SK-N-SH (cell line): ENCODE data around the gene TRMT44.

Source experiments
- CTCF ChIP-seq: fragments of 200-600 bp; sonication (generic); IDR thresholded peaks from 2 replicates; pipeline ENCODE4 v1.6.1; 2017; ENCODE audit warnings: antibody characterized with exemption, mild to moderate bottlenecking, moderate library complexity
- EP300 ChIP-seq, 2 experiments: IDR thresholded peaks; 2 replicates each; pipeline versions ENCODE4 v1.4.0 to v1.6.1; 2012; ENCODE audit warnings: borderline replicate concordance in 1 of 2, low read depth in 1 of 2, low read length in 1 of 2
- EZH2phosphoT487 ChIP-seq: fragments of 200-600 bp; sonication (generic); IDR thresholded peaks from 2 replicates; pipeline ENCODE4 v1.6.1; 2017; ENCODE audit warnings: low read depth, mixed run types, mild to moderate bottlenecking, antibody characterized with exemption, moderate library complexity, borderline replicate concordance
- GABPA ChIP-seq: IDR thresholded peaks from 2 replicates; pipeline ENCODE4 v1.4.0; 2012; ENCODE audit warnings: low read depth, mild to moderate bottlenecking
- JUND ChIP-seq: IDR thresholded peaks from 2 replicates; pipeline ENCODE4 v1.4.0; 2012
- POLR2AphosphoS5 ChIP-seq: IDR thresholded peaks from 2 replicates; pipeline ENCODE4 v1.6.1; 2012; ENCODE audit warnings: low read depth, low read length
- RCOR1 ChIP-seq: fragments of 150-350 bp; IDR thresholded peaks from 2 replicates; pipeline ENCODE4 v1.6.1; 2017; ENCODE audit warnings: antibody characterized with exemption, low read length
- TAF1 ChIP-seq: IDR thresholded peaks from 2 replicates; pipeline ENCODE4 v1.6.1; 2012; ENCODE audit warnings: low read depth, mild to moderate bottlenecking, low read length, moderate library complexity, borderline replicate concordance
- YY1 ChIP-seq: IDR thresholded peaks from 2 replicates; pipeline ENCODE4 v1.4.0; 2012; ENCODE audit warnings: low read depth, mild to moderate bottlenecking
- TF ChIP-seq, protein P1 (sequence below): IDR thresholded peaks from 2 replicates; pipeline ENCODE4; 2012
- TF ChIP-seq, protein P2 (sequence below): IDR thresholded peaks from 2 replicates; pipeline ENCODE4 v1.4.0; 2012; ENCODE audit warnings: low read depth

GRCh38 chr4:8427761-8428287 is 12.8 kb upstream of the TRMT44 start:
- no peak for TF ChIP-seq EZH2phosphoT487
- TF ChIP-seq POLR2AphosphoS5: no peak
- no peak for TF ChIP-seq CTCF
- TF ChIP-seq YY1: no peak
- TF ChIP-seq EP300 (IDR thresholded peaks at IDR 0.05; ENCODE audit: borderline replicate concordance in 1 of 2, low read depth in 1 of 2, low read length in 1 of 2): no peak
- TF ChIP-seq TAF1: no peak
- TF ChIP-seq, protein P1, sequence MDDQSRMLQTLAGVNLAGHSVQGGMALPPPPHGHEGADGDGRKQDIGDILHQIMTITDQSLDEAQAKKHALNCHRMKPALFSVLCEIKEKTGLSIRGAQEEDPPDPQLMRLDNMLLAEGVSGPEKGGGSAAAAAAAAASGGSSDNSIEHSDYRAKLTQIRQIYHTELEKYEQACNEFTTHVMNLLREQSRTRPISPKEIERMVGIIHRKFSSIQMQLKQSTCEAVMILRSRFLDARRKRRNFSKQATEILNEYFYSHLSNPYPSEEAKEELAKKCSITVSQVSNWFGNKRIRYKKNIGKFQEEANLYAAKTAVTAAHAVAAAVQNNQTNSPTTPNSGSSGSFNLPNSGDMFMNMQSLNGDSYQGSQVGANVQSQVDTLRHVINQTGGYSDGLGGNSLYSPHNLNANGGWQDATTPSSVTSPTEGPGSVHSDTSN: no peak
- no peak for TF ChIP-seq RCOR1
- TF ChIP-seq GABPA: no peak
- no peak for TF ChIP-seq JUND
- TF ChIP-seq, protein P2, sequence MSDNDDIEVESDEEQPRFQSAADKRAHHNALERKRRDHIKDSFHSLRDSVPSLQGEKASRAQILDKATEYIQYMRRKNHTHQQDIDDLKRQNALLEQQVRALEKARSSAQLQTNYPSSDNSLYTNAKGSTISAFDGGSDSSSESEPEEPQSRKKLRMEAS: no peak
